Measurements from ENCODE around the gene CDC42BPA.
A peak's percentile ranks its signal among the peaks of the same experiment; 100 is the strongest.
"Not testable (repeated sequence)": the region's sequence is repeated elsewhere in the genome, so short reads cannot be mapped to it uniquely, and the experiment has no call there.

The CDC42BPA gene

DNA sequence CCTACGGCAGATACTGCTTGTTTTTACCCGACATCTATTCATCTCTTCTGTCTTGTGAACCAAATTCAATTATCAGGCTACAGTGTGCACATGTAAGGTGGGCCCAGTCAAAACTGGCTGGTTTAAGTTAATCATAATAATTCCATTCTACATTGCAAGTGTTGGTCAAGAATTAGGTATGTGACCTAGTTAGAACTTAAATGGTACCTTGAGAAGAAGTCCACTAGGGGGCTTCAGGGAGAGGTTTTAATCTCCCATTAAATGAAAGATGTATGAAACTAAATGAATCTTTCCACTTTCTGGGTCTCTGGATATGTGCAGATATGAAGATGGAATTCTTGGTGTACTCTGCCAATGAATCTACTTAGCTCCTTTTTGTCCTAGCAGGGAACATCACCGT is 187.1 kb downstream of the CDC42BPA start:
- H3K4me3 ChIP-seq (replicated peaks in 1 of 2; ENCODE audit: low read depth in 2 of 2, low read length in 2 of 2): no peak overlapping the region
- TF ChIP-seq, protein P1, sequence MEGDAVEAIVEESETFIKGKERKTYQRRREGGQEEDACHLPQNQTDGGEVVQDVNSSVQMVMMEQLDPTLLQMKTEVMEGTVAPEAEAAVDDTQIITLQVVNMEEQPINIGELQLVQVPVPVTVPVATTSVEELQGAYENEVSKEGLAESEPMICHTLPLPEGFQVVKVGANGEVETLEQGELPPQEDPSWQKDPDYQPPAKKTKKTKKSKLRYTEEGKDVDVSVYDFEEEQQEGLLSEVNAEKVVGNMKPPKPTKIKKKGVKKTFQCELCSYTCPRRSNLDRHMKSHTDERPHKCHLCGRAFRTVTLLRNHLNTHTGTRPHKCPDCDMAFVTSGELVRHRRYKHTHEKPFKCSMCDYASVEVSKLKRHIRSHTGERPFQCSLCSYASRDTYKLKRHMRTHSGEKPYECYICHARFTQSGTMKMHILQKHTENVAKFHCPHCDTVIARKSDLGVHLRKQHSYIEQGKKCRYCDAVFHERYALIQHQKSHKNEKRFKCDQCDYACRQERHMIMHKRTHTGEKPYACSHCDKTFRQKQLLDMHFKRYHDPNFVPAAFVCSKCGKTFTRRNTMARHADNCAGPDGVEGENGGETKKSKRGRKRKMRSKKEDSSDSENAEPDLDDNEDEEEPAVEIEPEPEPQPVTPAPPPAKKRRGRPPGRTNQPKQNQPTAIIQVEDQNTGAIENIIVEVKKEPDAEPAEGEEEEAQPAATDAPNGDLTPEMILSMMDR (IDR thresholded peaks at IDR 0.05; ENCODE audit: low read depth, low read length): peak; percentile 51
- DNase-seq (ENCODE audit: low read depth in 2 of 2): peak; percentile 63 to 74

DNA sequence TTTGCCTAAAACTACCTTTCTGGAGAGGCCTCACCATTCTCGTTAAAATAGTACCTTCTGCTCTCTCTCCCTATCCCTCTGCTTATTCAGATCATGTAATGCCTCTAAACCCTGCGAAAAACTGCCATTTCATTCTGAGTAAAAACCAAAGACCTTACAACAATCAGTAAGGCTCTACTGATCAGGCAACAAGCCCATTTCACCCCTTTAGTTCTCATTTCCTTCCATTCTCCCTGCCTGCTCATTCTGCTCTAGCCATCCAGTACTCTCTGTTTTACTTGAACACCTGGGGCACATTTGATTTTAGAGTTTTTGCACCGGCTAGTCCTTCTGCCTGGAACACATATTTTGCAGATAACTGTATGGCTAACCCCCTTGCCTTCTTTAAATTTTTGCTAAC is 190.4 kb downstream of the CDC42BPA start:
- DNase-seq (ENCODE audit: low read depth in 2 of 2): no peak
- TF ChIP-seq, protein P1 (IDR thresholded peaks at IDR 0.05; ENCODE audit: low read depth, low read length): no peak
- no peak overlapping the region for H3K4me3 ChIP-seq (replicated peaks in 1 of 2; ENCODE audit: low read depth in 2 of 2, low read length in 2 of 2)

DNA sequence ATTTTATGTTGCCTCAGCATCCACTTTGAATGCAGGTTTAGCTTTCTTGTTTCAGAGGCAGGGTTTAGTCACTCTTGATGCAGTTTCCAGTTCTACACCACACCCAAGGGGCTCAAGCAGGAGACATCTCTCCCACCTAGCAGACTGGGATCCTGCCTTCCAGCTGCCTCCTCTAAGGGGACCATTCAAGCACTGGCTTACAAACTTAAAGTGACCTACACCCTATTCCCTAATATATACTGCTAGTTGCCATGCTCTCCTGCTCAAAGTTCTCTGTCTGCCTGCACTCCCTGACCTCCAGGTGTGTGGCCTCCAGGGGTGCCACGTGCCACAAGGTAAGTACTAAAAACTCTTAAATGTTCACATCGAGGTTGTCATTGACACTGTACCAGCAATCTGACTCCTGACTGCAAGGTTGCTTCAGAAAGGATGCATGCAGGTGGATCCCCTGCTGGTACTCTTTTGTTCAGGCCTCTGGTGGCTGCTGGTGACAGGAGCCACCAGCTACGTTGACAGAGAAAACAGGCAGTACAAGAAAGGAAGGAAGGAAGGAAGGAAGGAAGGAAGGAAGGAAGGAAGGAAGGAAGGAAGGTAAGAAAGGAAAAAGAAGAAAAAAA is 192.3 kb downstream of the CDC42BPA start:
- DNase-seq (ENCODE audit: low read depth in 2 of 2): no peak
- H3K4me3 ChIP-seq (replicated peaks in 1 of 2; ENCODE audit: low read depth in 2 of 2, low read length in 2 of 2): no peak overlapping the region
- TF ChIP-seq, protein P1 (IDR thresholded peaks at IDR 0.05; ENCODE audit: low read depth, low read length): no peak

DNA sequence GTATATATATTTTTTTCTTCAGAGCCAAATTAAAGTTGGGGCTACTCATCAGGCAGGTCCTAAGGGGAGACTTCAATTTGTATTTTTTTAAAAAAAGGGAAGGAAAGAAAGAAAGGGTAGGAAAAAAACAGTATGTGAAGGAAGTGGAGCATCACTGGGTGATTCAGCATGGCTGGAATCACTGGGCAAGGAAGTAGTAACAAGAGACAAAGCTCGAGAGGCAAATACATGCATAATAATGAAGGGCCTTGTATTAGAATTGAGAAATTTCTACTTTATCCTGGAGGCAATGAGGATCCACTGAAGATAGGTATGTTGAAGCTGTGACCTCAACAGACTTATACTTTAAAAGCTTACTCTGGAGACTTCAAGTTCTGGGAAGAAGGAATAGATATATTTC is 193.8 kb downstream of the CDC42BPA start:
- no peak overlapping the region for H3K4me3 ChIP-seq (replicated peaks in 1 of 2; ENCODE audit: low read depth in 2 of 2, low read length in 2 of 2)
- TF ChIP-seq, protein P1 (IDR thresholded peaks at IDR 0.05; ENCODE audit: low read depth, low read length): no peak
- peak in 1 of 2 donors; percentile 53 for DNase-seq (ENCODE audit: low read depth in 2 of 2)

DNA sequence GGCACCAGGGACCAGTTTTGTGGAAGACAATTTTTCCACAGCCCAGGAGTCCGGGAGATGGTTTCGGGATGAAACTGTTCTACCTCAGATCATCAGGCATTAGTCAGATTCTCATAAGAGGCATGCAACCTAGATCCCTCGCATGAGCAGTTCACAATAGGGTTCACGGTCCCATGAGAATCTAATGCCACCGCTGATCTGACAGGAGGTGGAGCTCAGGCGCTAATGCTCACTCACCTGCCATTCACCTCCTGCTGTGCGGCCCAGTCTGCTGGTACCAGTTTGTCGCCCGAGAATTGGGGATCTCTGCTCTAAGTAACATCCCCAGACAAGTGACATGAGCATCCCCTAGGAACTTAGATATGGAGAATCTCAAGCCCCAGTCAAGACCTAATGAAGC is 197.5 kb downstream of the CDC42BPA start:
- no peak for DNase-seq (ENCODE audit: low read depth in 2 of 2)
- H3K4me3 ChIP-seq (replicated peaks in 1 of 2; ENCODE audit: low read depth in 2 of 2, low read length in 2 of 2): no peak overlapping the region
- TF ChIP-seq, protein P1 (IDR thresholded peaks at IDR 0.05; ENCODE audit: low read depth, low read length): no peak

DNA sequence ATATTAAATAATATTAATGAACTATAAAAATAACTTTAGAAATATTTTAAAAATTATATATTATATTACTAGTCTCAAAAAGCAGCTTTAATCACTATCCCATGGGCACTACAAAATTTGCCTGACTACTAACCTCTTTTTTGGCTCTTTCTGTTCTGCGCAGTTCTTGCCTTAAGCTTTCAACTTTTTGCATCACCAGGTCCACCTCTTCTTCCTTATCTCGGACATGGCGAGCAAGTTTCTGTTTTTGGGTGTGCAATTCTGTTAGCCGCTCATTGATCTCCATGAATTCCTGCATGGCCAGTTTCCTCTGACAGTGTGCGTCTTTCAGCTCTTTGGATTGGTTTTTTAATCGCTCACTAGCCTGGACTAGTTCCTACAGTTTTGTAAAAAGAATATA is 205.8 kb downstream of the CDC42BPA start:
- no peak for DNase-seq (ENCODE audit: low read depth in 2 of 2)
- TF ChIP-seq, protein P1 (IDR thresholded peaks at IDR 0.05; ENCODE audit: low read depth, low read length): no peak
- H3K4me3 ChIP-seq (replicated peaks in 1 of 2; ENCODE audit: low read depth in 2 of 2, low read length in 2 of 2): no peak overlapping the region

DNA sequence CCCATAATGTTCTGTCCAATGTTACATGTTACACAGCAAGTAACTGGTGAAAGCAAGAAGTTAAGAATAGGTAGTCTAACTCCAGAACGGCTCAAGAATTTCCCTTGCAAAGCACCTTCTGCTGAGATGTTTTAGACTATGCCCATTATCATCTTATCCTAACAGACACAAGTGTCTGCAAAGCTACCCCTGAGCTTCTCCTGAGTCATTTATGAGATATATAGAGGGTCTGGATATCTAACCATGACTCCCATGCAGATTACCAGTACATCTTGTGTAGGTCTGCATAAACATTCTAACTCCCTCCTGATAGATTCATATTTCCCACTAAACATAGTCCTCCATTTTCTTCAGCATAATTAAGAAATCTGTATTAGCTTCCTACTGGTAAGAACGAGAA is 206.5 kb downstream of the CDC42BPA start:
- DNase-seq (ENCODE audit: low read depth in 2 of 2): no peak
- TF ChIP-seq, protein P1 (IDR thresholded peaks at IDR 0.05; ENCODE audit: low read depth, low read length): no peak
- no peak overlapping the region for H3K4me3 ChIP-seq (replicated peaks in 1 of 2; ENCODE audit: low read depth in 2 of 2, low read length in 2 of 2)

DNA sequence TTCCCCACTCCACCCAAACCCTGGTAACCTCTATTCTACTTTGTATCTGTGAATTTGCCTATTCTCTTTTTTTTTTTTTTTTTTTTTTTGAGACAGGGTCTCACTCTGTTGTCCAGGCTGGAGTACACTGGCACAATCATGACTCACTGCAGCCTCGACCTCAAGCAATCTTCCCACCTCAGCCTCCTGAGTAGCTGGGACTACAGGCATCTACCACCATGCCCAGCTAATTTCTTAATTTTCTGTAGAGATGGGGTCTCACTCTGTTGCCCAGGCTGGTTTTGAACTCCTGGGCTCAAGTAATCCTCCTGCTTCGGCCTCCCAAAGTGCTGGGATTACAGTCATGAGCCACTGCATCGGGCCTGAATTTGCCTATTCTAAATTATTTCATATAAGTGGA is 213.0 kb downstream of the CDC42BPA start:
- H3K4me3 ChIP-seq (replicated peaks in 1 of 2; ENCODE audit: low read depth in 2 of 2, low read length in 2 of 2); DNase-seq (ENCODE audit: low read depth in 2 of 2): not testable (repeated sequence)

All from cardiac fibroblast (primary cell).